GF-D8 (cell line): ENCODE measurements around the gene ENHO.

ENCODE experiments used
- DNase-seq: peaks from one replicate; lab custom pipeline; 2025; lab: John Stamatoyannopoulos, UW

ENHO gene

DNA sequence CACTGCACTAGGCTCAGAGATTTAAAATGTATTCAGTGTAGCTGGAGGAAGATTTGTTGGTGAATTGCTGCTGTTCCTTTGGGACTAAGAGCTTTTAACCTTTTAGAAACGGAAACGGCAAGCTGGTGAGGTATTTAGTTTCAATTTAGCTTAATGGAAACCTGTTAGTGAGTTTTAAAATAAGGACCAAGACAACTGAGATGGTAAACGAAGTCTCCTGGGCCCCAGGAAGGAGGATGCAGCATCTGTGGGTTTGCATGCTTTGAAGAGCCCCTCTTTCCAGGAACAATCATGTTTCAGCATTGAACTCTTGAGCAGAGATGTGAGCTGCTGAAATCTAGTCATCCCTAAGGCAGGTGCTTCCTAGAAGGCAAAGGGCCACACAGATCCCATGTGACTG lies 47.7 kb downstream of the ENHO start:
- DNase-seq = no peak
